Spinal cord (tissue), 10 donors: ENCODE measurements around the gene XRN1. TPM values are rescaled to one million over a fixed set of nuclear protein-coding genes. Genes with fewer than 3 reads are reported as not detected.

Experiments used
- DNase-seq, 6 donors: peaks; one replicate each; pipeline versions ENCODE4 v3.0.0 to v3.0.0-alpha.2; 2013 to 2015; ENCODE audit warnings: low spot score in 6 of 6, low read depth in 4 of 6
- H3K27ac ChIP-seq: one replicate; pipeline ENCODE4 v1.5.1; 2013; ENCODE audit warnings: low read depth, low read length, control low read depth
- H3K27me3 ChIP-seq: one replicate; pipeline ENCODE4 v1.6.1; 2013; ENCODE audit warnings: low read length; ENCODE audit not compliant: control insufficient read depth, insufficient read depth
- H3K36me3 ChIP-seq: one replicate; pipeline ENCODE4 v1.6.1; 2013; ENCODE audit warnings: low read length; ENCODE audit not compliant: control insufficient read depth, insufficient read depth
- H3K4me1 ChIP-seq: one replicate; pipeline ENCODE4 v1.6.1; 2013; ENCODE audit warnings: low read length; ENCODE audit not compliant: control insufficient read depth, insufficient read depth
- H3K4me3 ChIP-seq: one replicate; pipeline ENCODE4 v1.5.1; 2013; ENCODE audit warnings: low read depth, low read length, control low read depth
- H3K9me3 ChIP-seq: one replicate; pipeline ENCODE4 v1.6.1; 2013; ENCODE audit warnings: low read length; ENCODE audit not compliant: control insufficient read depth, insufficient read depth
- WGBS: methylation state at CpG from one replicate; pipeline ENCODE4 v1.1.5; 2013; ENCODE audit warnings: missing lambda C conversion rate; ENCODE audit not compliant: insufficient coverage; 5-methylcytosine and 5-hydroxymethylcytosine counted together
- polyA plus RNA-seq, 2 donors: library from polyadenylated mRNA; unstranded; fragments of 120-200 nt; gene quantifications; one replicate each; pipeline ENCODE4 v1.2.1, GENCODE V29; 2013; ENCODE audit not compliant: insufficient read length in 2 of 2
- total RNA-seq, 2 donors: library from RNA; depleted of rRNA in 1 of 2; stranded (reverse); fragments of 120-200 nt in 1 of 2; fragments of >200 nt in 1 of 2; gene quantifications; one replicate each; pipeline versions ENCODE4 v1.2.3 to v1.2.4, GENCODE V29; 2013 to 2014
- donor health status: healthy.

XRN1 gene
- total and polyA plus RNA-seq, 4 donors = 11.6 to 75.5 (median 24.1) TPM

DNA sequence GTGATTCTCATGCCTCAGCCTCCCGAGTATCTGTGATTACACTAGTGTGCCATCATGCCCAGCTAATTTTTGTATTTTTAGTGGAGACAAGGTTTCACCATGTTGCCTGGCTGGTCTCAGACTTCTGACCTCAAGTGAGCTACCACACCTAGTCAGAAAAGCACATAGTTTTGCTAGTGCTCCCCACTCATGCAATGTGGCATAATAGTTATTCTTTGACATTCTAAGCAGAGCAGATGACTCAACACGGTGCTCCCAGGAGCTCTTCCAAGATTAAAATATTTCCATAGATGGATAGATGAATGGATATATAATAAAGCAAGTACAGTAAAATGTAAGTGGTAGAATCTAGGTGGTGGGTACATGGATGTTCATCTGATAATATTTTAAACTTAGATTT lies 169.4 kb downstream of the XRN1 start:
- WGBS = no CpG with 5 or more reads among the region's 2 CpGs
- Histone ChIP-seq H3K27ac (no peak overlapping the region), H3K4me3 (no peak overlapping the region), H3K9me3 (no peaks in the 10 kb centered on the region), H3K36me3 (no peaks in the 10 kb centered on the region), H3K27me3 (no peaks in the 10 kb centered on the region), H3K4me1 (no peaks in the 10 kb centered on the region)
- no peak for DNase-seq

DNA sequence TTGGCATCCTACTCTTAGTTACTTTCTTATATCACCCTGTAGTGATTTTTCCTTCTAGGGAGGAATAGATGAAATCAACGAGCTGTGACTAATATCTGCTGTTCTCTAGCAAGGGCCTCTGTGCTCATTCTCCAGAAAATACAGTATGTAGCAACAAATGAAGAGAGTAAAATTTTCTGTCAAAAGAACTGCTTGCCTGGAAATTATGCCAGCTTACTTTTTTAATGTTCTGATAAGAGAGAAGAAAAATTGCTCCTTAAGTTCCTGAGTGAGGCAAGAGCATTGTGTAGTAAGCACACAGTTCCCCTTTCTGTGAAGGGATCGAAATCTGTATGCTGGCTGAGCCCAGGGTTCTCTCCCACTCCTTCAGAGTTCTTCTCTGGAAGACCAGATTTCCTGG lies 171.1 kb downstream of the XRN1 start:
- H3K4me1 ChIP-seq = no peaks in the 10 kb centered on the region
- no CpG with 5 or more reads among the region's 2 CpGs for WGBS
- H3K9me3 ChIP-seq = no peaks in the 10 kb centered on the region
- DNase-seq = peak in 1 of 6 donors; percentile 74
- H3K27me3 ChIP-seq = no peaks in the 10 kb centered on the region
- H3K4me3 ChIP-seq = no peak overlapping the region
- no peaks in the 10 kb centered on the region for H3K36me3 ChIP-seq
- H3K27ac ChIP-seq = no peak overlapping the region

DNA sequence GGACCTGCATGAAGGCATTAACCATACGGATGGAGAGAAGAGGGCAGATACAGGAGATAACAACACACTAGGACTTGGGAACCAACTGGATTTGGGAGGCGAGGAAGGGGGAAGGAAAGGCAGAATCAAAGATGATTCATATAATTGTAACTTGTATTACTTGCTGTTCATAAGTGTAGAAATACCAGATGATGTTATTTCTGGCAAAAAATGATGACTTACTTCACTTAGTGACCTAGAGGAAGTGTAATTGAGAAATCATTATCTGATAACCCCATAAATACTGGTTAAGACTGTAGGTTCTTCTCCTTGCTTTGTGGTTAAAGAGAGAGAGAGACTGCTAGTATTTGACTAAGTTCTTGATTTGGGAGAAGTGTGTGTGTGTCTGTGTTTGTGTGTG lies 172.0 kb downstream of the XRN1 start:
- no peaks in the 10 kb centered on the region for H3K27me3 ChIP-seq
- no peak overlapping the region for H3K27ac ChIP-seq
- H3K9me3 ChIP-seq = no peaks in the 10 kb centered on the region
- no peak for DNase-seq
- no peak overlapping the region for H3K4me3 ChIP-seq
- H3K4me1 ChIP-seq = no peaks in the 10 kb centered on the region
- no peaks in the 10 kb centered on the region for H3K36me3 ChIP-seq
- WGBS = 71% methylated on average over 1 of the region's 2 CpGs

DNA sequence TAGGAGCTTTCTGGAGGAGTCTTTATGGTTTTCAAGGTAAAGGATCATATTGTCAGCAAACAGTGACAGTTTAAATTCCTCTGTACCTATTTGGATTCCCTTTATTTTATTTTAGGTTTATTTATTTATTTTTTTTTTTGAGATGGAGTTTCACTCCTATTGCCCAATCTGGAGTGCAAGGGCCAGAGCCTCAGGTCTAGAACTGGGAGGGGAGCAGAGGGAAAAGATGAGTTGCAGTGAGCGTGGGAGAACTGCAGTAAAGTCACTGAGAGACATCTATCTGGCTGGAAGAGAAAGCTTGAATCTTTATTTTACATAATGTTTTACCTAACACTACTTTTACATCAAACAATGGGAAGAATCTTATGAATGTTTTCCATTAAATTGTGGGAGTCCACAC lies 172.9 kb downstream of the XRN1 start:
- Histone ChIP-seq H3K27me3 (no peaks in the 10 kb centered on the region), H3K36me3 (no peaks in the 10 kb centered on the region), H3K27ac (no peak overlapping the region), H3K9me3 (no peaks in the 10 kb centered on the region), H3K4me1 (no peaks in the 10 kb centered on the region), H3K4me3 (no peak overlapping the region)
- no CpG with 5 or more reads among the region's 1 CpG for WGBS
- DNase-seq = no peak

DNA sequence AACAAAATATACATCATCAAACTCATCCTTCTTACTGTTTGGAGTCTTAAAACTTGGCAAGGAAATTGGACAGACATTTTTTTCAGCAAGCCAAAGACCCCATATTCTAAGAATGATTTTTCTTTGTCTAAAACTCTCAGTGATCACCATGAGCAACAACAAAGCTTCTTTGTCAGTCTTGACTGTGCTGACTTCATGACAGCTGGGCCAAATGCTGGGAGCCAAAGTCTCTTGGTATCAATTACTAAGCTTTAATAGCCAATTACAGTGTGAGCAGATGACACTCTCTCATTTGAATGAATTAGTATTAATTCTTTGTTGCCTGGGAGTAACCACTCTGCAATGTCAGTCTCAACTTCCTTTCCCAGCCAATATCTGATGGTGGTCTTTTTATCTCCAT lies 174.3 kb downstream of the XRN1 start:
- Histone ChIP-seq H3K27me3 (no peaks in the 10 kb centered on the region), H3K36me3 (no peaks in the 10 kb centered on the region), H3K9me3 (no peaks in the 10 kb centered on the region), H3K27ac (no peak overlapping the region), H3K4me1 (no peaks in the 10 kb centered on the region), H3K4me3 (no peak overlapping the region)
- DNase-seq = peak in 3 of 6 donors; percentile 23 to 88 (median 68)

DNA sequence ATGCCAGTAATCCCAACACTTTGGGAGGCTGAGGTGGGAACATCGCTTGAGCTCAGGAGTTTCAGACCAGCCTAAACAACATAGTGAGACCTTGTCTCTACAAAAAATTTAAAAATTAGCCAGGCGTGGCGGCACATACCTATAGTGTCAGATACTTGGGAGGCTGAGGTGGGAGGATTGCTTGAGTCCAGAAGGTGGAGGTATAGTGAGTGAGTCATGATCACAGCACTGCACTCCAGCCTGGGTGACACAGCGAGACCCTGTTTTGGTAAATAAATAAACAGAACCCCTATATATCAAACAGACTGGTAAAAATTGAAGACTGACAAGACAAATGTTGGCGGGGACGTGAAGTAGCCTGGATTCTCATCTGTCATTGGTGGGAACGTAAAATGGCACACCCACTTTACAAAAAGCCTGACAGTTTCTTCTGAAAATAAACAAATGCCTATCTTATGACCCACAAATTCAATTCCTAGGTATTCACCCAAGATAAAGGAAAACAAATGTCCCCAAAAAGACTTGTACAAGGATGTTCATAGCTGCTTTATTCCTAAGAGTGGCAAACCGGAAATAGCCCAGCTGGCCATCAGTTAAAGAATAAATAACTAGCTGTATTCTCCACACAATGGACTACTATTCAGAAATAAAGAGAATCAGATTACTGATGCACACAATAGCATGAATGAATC lies 175.5 kb downstream of the XRN1 start:
- WGBS = 67% methylated on average over 1 of the region's 8 CpGs
- H3K27me3 ChIP-seq = no peaks in the 10 kb centered on the region
- no peak for DNase-seq
- H3K4me1 ChIP-seq = no peaks in the 10 kb centered on the region
- H3K36me3 ChIP-seq = no peaks in the 10 kb centered on the region
- H3K27ac ChIP-seq = peak overlapping the region; percentile 2
- H3K9me3 ChIP-seq = no peaks in the 10 kb centered on the region
- no peak overlapping the region for H3K4me3 ChIP-seq

DNA sequence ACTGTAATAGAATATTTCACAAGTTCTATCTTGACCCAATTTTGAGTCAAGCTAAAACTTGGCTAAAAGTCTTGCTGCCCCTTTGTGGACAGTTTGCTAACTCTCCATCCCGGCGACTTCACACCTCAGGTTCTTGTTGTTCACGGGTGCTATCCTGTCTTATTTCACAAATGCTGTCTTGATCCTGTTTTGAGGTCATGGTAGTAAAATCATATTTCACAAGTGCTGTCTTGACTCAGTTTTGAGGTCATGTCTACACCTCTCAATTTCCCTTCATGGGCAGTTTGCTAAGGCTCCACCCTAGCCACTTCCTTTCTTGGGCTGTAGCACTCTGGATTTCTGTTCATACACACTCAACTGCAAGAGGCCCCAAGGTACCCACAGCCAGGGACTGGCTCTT lies 177.4 kb downstream of the XRN1 start:
- Histone ChIP-seq H3K36me3 (no peaks in the 10 kb centered on the region), H3K4me1 (no peaks in the 10 kb centered on the region), H3K4me3 (no peak overlapping the region), H3K9me3 (no peaks in the 10 kb centered on the region), H3K27ac (no peak overlapping the region), H3K27me3 (no peaks in the 10 kb centered on the region)
- DNase-seq = no peak
- WGBS = 92% methylated on average over 2 of the region's 3 CpGs

DNA sequence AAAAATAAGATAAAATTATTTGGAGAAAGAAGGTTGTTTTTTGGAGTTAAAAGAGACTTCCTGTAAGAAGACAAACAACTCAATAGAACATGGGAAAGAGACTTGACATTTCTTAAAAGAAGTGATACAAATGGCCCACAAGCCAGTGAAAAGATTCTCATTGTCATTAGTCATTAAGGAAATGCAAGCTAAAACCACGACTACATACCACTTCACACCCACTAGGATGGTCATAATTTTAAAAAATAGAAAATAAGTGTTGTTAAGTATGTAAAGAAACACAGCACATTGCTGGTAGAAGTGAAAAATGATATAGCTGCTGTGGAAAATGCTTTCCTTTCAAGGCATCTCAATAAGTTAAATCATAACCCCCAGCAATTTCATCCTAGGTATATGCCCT lies 178.1 kb downstream of the XRN1 start:
- no peak overlapping the region for H3K27ac ChIP-seq
- no peaks in the 10 kb centered on the region for H3K36me3 ChIP-seq
- no peak for DNase-seq
- no peaks in the 10 kb centered on the region for H3K4me1 ChIP-seq
- no peak overlapping the region for H3K4me3 ChIP-seq
- no peaks in the 10 kb centered on the region for H3K9me3 ChIP-seq
- no CpG with 5 or more reads among the region's 1 CpG for WGBS
- H3K27me3 ChIP-seq = no peaks in the 10 kb centered on the region

DNA sequence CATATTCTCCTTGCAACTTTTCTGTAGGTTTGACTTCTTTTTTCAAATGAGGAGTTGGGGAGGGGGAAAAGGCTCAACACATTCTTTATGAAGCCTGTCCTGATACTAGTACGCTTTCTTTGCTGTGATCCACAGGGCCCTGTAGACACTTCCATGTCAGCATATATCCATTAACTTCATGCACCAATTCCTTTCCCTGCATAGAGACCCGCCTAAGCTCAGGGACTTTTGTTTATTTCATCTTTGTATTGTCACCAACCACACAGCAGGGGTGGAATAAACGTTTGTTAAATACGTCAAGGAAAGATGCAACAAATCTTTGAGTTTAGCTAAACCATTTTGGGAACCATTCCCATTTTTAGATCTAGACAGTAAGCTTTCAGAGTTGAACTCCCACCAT lies 179.4 kb downstream of the XRN1 start:
- Histone ChIP-seq H3K4me3 (no peak overlapping the region), H3K9me3 (no peaks in the 10 kb centered on the region), H3K4me1 (no peaks in the 10 kb centered on the region), H3K27me3 (no peaks in the 10 kb centered on the region), H3K36me3 (no peaks in the 10 kb centered on the region), H3K27ac (no peak overlapping the region)
- no peak for DNase-seq
- WGBS = no CpG with 5 or more reads among the region's 4 CpGs

DNA sequence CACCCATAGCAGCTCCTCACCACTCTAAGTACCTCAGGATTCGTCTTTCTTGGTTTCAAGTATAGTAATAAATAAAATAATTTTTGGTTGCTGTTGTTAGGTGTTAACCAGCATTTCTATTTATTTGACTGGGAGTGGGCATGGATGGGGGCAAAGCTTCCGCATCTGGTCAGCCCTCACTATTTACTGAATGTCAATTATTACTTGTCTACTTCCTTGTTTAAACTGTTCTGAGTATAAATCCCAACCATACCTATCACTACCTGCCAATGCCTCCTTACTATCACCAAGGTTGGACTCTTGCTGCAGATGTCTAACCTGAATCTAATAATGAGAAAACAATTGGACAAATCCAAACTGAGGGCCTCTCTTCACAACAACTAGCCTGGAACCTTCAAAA lies 180.6 kb downstream of the XRN1 start:
- H3K4me3 ChIP-seq = no peak overlapping the region
- no peaks in the 10 kb centered on the region for H3K27me3 ChIP-seq
- H3K9me3 ChIP-seq = no peaks in the 10 kb centered on the region
- no peaks in the 10 kb centered on the region for H3K4me1 ChIP-seq
- no peaks in the 10 kb centered on the region for H3K36me3 ChIP-seq
- DNase-seq = no peak
- no CpG with 5 or more reads among the region's 2 CpGs for WGBS
- no peak overlapping the region for H3K27ac ChIP-seq
